ENCODE measurements around the gene GPAM. TPM values are rescaled to one million over a fixed set of nuclear protein-coding genes. Genes with fewer than 3 reads are reported as not detected.
A peak's percentile ranks its signal among the peaks of the same experiment; 100 is the strongest.
"Not testable (repeated sequence)": the region's sequence is repeated elsewhere in the genome, so short reads cannot be mapped to it uniquely, and the experiment has no call there.

The GPAM gene
- total RNA-seq, 1 donor from 2014 or later = 15.4 TPM

DNA sequence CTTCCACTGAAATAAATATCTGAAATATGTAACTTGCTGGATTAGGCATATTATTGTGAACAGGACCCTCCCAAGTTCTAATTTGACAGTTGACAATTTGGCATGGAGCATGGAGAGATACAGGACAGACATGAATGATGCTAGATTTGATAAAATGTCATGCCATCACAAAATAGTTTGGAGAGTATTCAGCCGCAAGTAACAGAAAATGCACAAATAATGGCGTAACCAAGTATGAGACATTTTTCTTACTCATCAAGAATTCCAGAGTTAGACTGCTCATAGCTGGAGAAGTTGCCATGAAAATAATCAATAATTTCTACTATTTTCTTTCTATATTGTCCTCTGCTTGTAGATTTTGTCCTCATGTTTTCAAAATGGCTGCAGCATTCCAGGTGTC lies 45.5 kb upstream of the GPAM start:
- peaks cover 5% of the 10 kb centered on the region for H3K9me3 Mint-ChIP-seq (ENCODE audit: unreplicated experiment)

DNA sequence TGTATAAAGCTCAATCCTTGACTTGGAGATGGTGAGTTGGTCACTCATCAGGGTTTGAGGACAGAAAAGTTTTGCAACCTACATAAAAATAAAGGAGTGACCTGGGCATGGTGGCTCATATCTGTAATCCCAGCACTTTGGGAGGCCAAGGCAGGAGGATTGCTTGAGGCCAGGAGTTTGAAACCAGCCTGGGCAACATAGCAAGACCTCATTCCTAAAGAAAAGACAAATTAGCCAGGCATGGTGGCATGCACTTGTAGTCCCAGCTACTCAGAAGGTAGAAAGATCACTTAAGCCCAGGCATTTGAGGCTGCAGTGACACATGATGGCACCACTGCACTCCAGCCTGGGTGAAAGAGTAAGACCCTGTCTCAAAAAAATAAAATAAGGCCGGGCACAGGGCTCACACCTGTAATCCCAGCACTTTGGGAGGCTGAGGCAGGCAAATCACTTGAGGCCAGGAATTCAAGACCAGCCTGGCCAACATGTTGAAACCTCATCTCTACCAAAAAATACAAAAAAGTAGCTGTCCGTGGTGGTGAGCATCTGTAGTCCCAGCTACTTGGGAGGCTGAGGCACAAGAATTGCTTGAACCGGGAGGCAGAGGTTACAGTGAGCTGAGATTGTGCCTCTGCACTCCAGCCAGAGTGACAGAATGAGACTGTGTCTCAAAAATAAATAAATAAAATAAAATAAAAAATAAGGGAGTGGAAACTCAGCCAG lies 45.0 kb upstream of the GPAM start:
- not testable (repeated sequence) for H3K27me3 Mint-ChIP-seq (ENCODE audit: low read depth, unreplicated experiment); H3K4me1 ChIP-seq (ENCODE audit: insufficient read depth, low read length); H3K4me2 ChIP-seq (ENCODE audit: low read length); H3K27ac Mint-ChIP-seq (ENCODE audit: unreplicated experiment); H3K4me3 Mint-ChIP-seq (ENCODE audit: unreplicated experiment); H3K79me2 ChIP-seq (ENCODE audit: insufficient read depth, low read length); H3K9ac ChIP-seq (ENCODE audit: low read length); H3K36me3 Mint-ChIP-seq (ENCODE audit: low read depth, unreplicated experiment); FAIRE-seq; H3K9me3 ChIP-seq (ENCODE audit: insufficient read depth, low read depth, low read length); H3K27me3 ChIP-seq (ENCODE audit: insufficient read depth, low read length); H4K20me1 ChIP-seq (ENCODE audit: insufficient read depth, low read length); H2AFZ ChIP-seq (ENCODE audit: low read depth, low read length); DNase-seq (ENCODE audit: low read depth); H3K36me3 ChIP-seq (ENCODE audit: insufficient read depth, low read length); H3K4me3 ChIP-seq (ENCODE audit: insufficient read depth, low read depth, low read length); H3K9me3 Mint-ChIP-seq (ENCODE audit: unreplicated experiment)
- H3K4me1 Mint-ChIP-seq (ENCODE audit: low read depth, unreplicated experiment) = peaks cover 17% of the 10 kb centered on the region
- peak overlapping the region; percentile 30 for H3K27ac ChIP-seq (ENCODE audit: low read depth, low read length)

More for the DNA sequence above, 45.5 kb upstream of the GPAM start:
- Mint-ChIP-seq H3K4me1 (ENCODE audit: low read depth, unreplicated experiment) (peaks cover 17% of the 10 kb centered on the region), H3K27ac (ENCODE audit: unreplicated experiment) (no peak overlapping the region), H3K36me3 (ENCODE audit: low read depth, unreplicated experiment) (peaks cover 6% of the 10 kb centered on the region), H3K27me3 (ENCODE audit: low read depth, unreplicated experiment) (no peaks in the 10 kb centered on the region), H3K4me3 (ENCODE audit: unreplicated experiment) (no peak overlapping the region)
- no peaks in the 10 kb centered on the region for H3K27me3 ChIP-seq (ENCODE audit: insufficient read depth, low read length)
- H3K9me3 ChIP-seq (ENCODE audit: insufficient read depth, low read depth, low read length) = peaks cover 8% of the 10 kb centered on the region
- no peaks in the 10 kb centered on the region for H3K4me1 ChIP-seq (ENCODE audit: insufficient read depth, low read length)
- H2AFZ ChIP-seq (ENCODE audit: low read depth, low read length) = no peak overlapping the region
- no peaks in the 10 kb centered on the region for H3K79me2 ChIP-seq (ENCODE audit: insufficient read depth, low read length)
- H3K9ac ChIP-seq (ENCODE audit: low read length) = no peak overlapping the region
- H3K4me2 ChIP-seq (ENCODE audit: low read length) = no peak overlapping the region
- H3K36me3 ChIP-seq (ENCODE audit: insufficient read depth, low read length) = no peaks in the 10 kb centered on the region
- FAIRE-seq = no peak
- no peaks in the 10 kb centered on the region for H4K20me1 ChIP-seq (ENCODE audit: insufficient read depth, low read length)
- H3K27ac ChIP-seq (ENCODE audit: low read depth, low read length) = no peak overlapping the region
- H3K4me3 ChIP-seq (ENCODE audit: insufficient read depth, low read depth, low read length) = no peak overlapping the region
- no peak for DNase-seq (ENCODE audit: low read depth)
- TF ChIP-seq EZH2 (IDR thresholded peaks at IDR 0.05; ENCODE audit: insufficient read depth, low read length) = no peak
- TF ChIP-seq, protein P1, sequence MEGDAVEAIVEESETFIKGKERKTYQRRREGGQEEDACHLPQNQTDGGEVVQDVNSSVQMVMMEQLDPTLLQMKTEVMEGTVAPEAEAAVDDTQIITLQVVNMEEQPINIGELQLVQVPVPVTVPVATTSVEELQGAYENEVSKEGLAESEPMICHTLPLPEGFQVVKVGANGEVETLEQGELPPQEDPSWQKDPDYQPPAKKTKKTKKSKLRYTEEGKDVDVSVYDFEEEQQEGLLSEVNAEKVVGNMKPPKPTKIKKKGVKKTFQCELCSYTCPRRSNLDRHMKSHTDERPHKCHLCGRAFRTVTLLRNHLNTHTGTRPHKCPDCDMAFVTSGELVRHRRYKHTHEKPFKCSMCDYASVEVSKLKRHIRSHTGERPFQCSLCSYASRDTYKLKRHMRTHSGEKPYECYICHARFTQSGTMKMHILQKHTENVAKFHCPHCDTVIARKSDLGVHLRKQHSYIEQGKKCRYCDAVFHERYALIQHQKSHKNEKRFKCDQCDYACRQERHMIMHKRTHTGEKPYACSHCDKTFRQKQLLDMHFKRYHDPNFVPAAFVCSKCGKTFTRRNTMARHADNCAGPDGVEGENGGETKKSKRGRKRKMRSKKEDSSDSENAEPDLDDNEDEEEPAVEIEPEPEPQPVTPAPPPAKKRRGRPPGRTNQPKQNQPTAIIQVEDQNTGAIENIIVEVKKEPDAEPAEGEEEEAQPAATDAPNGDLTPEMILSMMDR (IDR thresholded peaks at IDR 0.05; ENCODE audit: insufficient read depth, low read depth, low read length) = no peak

DNA sequence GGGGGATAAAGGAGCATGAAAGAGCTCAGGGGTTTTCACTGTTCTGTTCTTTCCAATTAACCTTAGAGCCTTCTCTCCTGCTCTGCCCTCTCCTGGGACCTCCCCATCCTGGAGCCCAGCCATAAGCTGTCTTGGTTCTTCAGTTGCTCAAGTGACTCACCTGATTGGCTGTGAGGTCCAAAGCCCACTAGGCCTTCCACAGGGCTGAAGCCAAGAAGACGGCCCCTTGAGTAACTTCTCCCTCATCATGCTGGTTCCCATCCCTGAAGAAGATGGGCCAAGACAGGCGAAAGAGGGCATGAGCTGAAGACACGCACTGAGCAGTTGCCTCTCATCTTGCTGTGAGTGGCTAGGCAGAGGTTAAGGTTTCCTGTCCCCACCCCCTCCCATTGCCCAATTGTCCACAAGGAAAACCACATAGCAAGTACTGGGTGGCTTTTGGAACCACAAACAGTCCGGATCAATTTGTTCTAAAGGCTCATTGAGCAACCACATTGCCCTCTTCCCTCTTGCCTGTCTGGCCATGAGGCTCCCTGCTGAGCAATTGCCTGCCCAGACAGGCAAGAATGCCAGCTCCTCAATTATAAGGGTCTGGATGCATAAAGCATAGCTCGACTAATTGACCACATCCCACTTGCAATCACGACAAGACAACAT lies 43.9 kb upstream of the GPAM start:
- peaks cover 6% of the 10 kb centered on the region for H3K36me3 Mint-ChIP-seq (ENCODE audit: low read depth, unreplicated experiment)
- H3K4me1 Mint-ChIP-seq (ENCODE audit: low read depth, unreplicated experiment) = peaks cover 20% of the 10 kb centered on the region
- peaks cover 8% of the 10 kb centered on the region for H3K9me3 ChIP-seq (ENCODE audit: insufficient read depth, low read depth, low read length)
- H2AFZ ChIP-seq (ENCODE audit: low read depth, low read length) = no peak overlapping the region
- H3K4me3 ChIP-seq (ENCODE audit: insufficient read depth, low read depth, low read length) = no peak overlapping the region
- H3K27ac ChIP-seq (ENCODE audit: low read depth, low read length) = no peak overlapping the region
- no peak overlapping the region for H3K4me2 ChIP-seq (ENCODE audit: low read length)
- no peaks in the 10 kb centered on the region for H3K4me1 ChIP-seq (ENCODE audit: insufficient read depth, low read length)
- H3K36me3 ChIP-seq (ENCODE audit: insufficient read depth, low read length) = no peaks in the 10 kb centered on the region
- H3K27me3 Mint-ChIP-seq (ENCODE audit: low read depth, unreplicated experiment) = no peaks in the 10 kb centered on the region
- H3K79me2 ChIP-seq (ENCODE audit: insufficient read depth, low read length) = no peaks in the 10 kb centered on the region
- no peaks in the 10 kb centered on the region for H4K20me1 ChIP-seq (ENCODE audit: insufficient read depth, low read length)
- H3K27ac Mint-ChIP-seq (ENCODE audit: unreplicated experiment) = peak overlapping the region; percentile 91
- TF ChIP-seq EZH2 (IDR thresholded peaks at IDR 0.05; ENCODE audit: insufficient read depth, low read length) = no peak
- TF ChIP-seq, protein P1 (IDR thresholded peaks at IDR 0.05; ENCODE audit: insufficient read depth, low read depth, low read length) = no peak
- peak; percentile 39 for DNase-seq (ENCODE audit: low read depth)
- FAIRE-seq = no peak
- H3K9me3 Mint-ChIP-seq (ENCODE audit: unreplicated experiment) = peaks cover 5% of the 10 kb centered on the region
- no peaks in the 10 kb centered on the region for H3K27me3 ChIP-seq (ENCODE audit: insufficient read depth, low read length)
- H3K9ac ChIP-seq (ENCODE audit: low read length) = no peak overlapping the region
- no peak overlapping the region for H3K4me3 Mint-ChIP-seq (ENCODE audit: unreplicated experiment)

Data from astrocyte (in vitro differentiated cells and primary cell).